SK-N-SH (cell line): ENCODE data around the gene AK5. TPM values are rescaled to one million over a fixed set of nuclear protein-coding genes. Genes with fewer than 3 reads are reported as not detected.

Experiments
- CTCF ChIA-PET: fragments of 300-600, 350-600 bp; formaldehyde crosslinking; extraction: SDS; loops from one replicate; lab custom pipeline; 2021; lab: Yijun Ruan, JAX
- POLR2A ChIA-PET: fragments of 350-600 bp; sonication (Branson Sonifier 250); formaldehyde crosslinking; extraction: SDS; loops from one replicate; lab custom pipeline; 2020; ENCODE audit warnings: antibody characterized with exemption, inconsistent platforms; lab: Yijun Ruan, JAX
- DNase-seq: peaks from one replicate; pipeline ENCODE4 v3.0.0; 2012
- H2AFZ ChIP-seq: fragments of 200-600 bp; sonication (generic); 2 replicates; pipeline ENCODE4 v1.8.1; 2016; ENCODE audit warnings: antibody characterized with exemption, mild to moderate bottlenecking, low read depth
- H3F3A ChIP-seq: fragments of 200-600 bp; sonication (generic); replicated peaks from 2 replicates; pipeline ENCODE3; 2016; ENCODE audit warnings: antibody characterized with exemption, mild to moderate bottlenecking; ENCODE audit not compliant: insufficient read depth
- H3K27ac ChIP-seq, 2 experiments: fragments of 200-500 bp in 1 of 2; fragments of 200-600 bp in 1 of 2; sonication (Bioruptor generic) in 1 of 2; sonication (generic), shearing (Covaris generic) in 1 of 2; 2 replicates each; pipeline versions ENCODE4 v1.5.1 to v1.6.1; 2014 to 2016; ENCODE audit warnings: low read depth in 2 of 2, inconsistent platforms in 1 of 2, low read length in 1 of 2, mild to moderate bottlenecking in 1 of 2, mixed read lengths in 1 of 2
- H3K27me3 ChIP-seq: fragments of 200-600 bp; sonication (generic), shearing (Covaris generic); 2 replicates; pipeline ENCODE4 v1.6.1; 2016; ENCODE audit warnings: mixed run types; ENCODE audit not compliant: insufficient read depth
- H3K36me3 ChIP-seq, 2 experiments: fragments of 200-500 bp in 1 of 2; fragments of 200-600 bp in 1 of 2; sonication (Bioruptor generic) in 1 of 2; sonication (generic) in 1 of 2; replicated peaks in 1 of 2; 2 replicates each; pipeline versions ENCODE3 to v1.5.1; 2014 to 2016; ENCODE audit warnings: low read length in 1 of 2, mild to moderate bottlenecking in 1 of 2; ENCODE audit not compliant: insufficient read depth in 2 of 2, control insufficient read depth in 1 of 2
- H3K4me1 ChIP-seq, 2 experiments: fragments of 200-500 bp in 1 of 2; fragments of 200-600 bp in 1 of 2; sonication (Bioruptor generic) in 1 of 2; sonication (generic), shearing (Covaris generic) in 1 of 2; 2 replicates each; pipeline versions ENCODE4 v1.5.1 to v1.6.1; 2014 to 2016; ENCODE audit warnings: low read depth in 1 of 2, low read length in 1 of 2, mixed run types in 1 of 2; ENCODE audit not compliant: insufficient read depth in 2 of 2, control insufficient read depth in 1 of 2
- H3K4me2 ChIP-seq: fragments of 200-600 bp; sonication (generic), shearing (Covaris generic); 2 replicates; pipeline ENCODE4 v1.6.1; 2017; ENCODE audit warnings: mixed run types
- H3K4me3 ChIP-seq, 2 experiments: fragments of 200-500 bp in 1 of 2; fragments of 200-600 bp in 1 of 2; sonication (Bioruptor generic) in 1 of 2; sonication (generic), shearing (Covaris generic) in 1 of 2; 2 replicates each; pipeline versions ENCODE4 v1.5.1 to v1.8.1; 2014 to 2016; ENCODE audit warnings: low read depth in 2 of 2, inconsistent platforms in 1 of 2, low read length in 1 of 2, mild to moderate bottlenecking in 1 of 2, mixed read lengths in 1 of 2, moderate library complexity in 1 of 2
- H3K79me2 ChIP-seq: fragments of 200-600 bp; sonication (generic); 2 replicates; pipeline ENCODE4 v1.8.1; 2017; ENCODE audit warnings: mild to moderate bottlenecking; ENCODE audit not compliant: insufficient read depth
- H3K9ac ChIP-seq: fragments of 200-600 bp; sonication (generic); 2 replicates; pipeline ENCODE4 v1.6.1; 2017; ENCODE audit warnings: mixed run types
- H3K9me2 ChIP-seq: fragments of 200-600 bp; sonication (generic); 2 replicates; pipeline ENCODE4 v1.6.1; 2017; ENCODE audit warnings: mixed run types
- H3K9me3 ChIP-seq: fragments of 200-600 bp; sonication (generic); 2 replicates; pipeline ENCODE4 v1.6.1; 2017; ENCODE audit warnings: mixed run types, mild to moderate bottlenecking, moderate library complexity
- H4K20me1 ChIP-seq: fragments of 200-600 bp; sonication (generic); 2 replicates; pipeline ENCODE4 v1.6.1; 2017; ENCODE audit warnings: mild to moderate bottlenecking, mixed run types; ENCODE audit not compliant: insufficient read depth
- CHD2 ChIP-seq: fragments of 150-350 bp; IDR thresholded peaks from 2 replicates; pipeline ENCODE4 v1.6.1; 2018; ENCODE audit warnings: low read length; ENCODE audit not compliant: partially characterized antibody
- ELF1 ChIP-seq: IDR thresholded peaks from 2 replicates; pipeline ENCODE4 v1.4.0; 2012
- EZH2phosphoT487 ChIP-seq: fragments of 200-600 bp; sonication (generic); IDR thresholded peaks from 2 replicates; pipeline ENCODE4 v1.6.1; 2017; ENCODE audit warnings: low read depth, mixed run types, mild to moderate bottlenecking, antibody characterized with exemption, moderate library complexity, borderline replicate concordance
- FOXJ3 ChIP-seq: sonication (generic); formaldehyde crosslinking; IDR thresholded peaks from 2 replicates; pipeline ENCODE4 v1.5.1; 2020; ENCODE audit warnings: mild to moderate bottlenecking, missing genetic modification reagents
- GATA2 ChIP-seq: sonication (generic); formaldehyde crosslinking; IDR thresholded peaks from 2 replicates; pipeline ENCODE4 v1.5.0; 2020; ENCODE audit warnings: mild to moderate bottlenecking, missing genetic modification reagents
- JUND ChIP-seq: IDR thresholded peaks from 2 replicates; pipeline ENCODE4 v1.4.0; 2012
- MEF2A ChIP-seq: IDR thresholded peaks from 2 replicates; pipeline ENCODE4 v1.4.0; 2012; ENCODE audit warnings: low read depth, borderline replicate concordance
- MXI1 ChIP-seq: IDR thresholded peaks from 2 replicates; pipeline ENCODE4 v1.6.1; 2012; ENCODE audit warnings: mild to moderate bottlenecking, low read depth, low read length, improper control_type of control experiment
- NFIC ChIP-seq: IDR thresholded peaks from 2 replicates; pipeline ENCODE4 v1.4.0; 2012; ENCODE audit warnings: borderline replicate concordance
- NRF1 ChIP-seq: IDR thresholded peaks from 2 replicates; pipeline ENCODE4 v1.6.1; 2012; ENCODE audit warnings: low read depth, mild to moderate bottlenecking, low read length
- POLR2AphosphoS5 ChIP-seq: IDR thresholded peaks from 2 replicates; pipeline ENCODE4 v1.6.1; 2012; ENCODE audit warnings: low read depth, low read length
- RAD21 ChIP-seq: IDR thresholded peaks from 2 replicates; pipeline ENCODE4 v1.6.1; 2012; ENCODE audit warnings: mild to moderate bottlenecking, low read length
- RCOR1 ChIP-seq: fragments of 150-350 bp; IDR thresholded peaks from 2 replicates; pipeline ENCODE4 v1.6.1; 2017; ENCODE audit warnings: antibody characterized with exemption, low read length
- RXRA ChIP-seq: IDR thresholded peaks from 2 replicates; pipeline ENCODE4 v1.4.0; 2012; ENCODE audit warnings: low read depth, mild to moderate bottlenecking, borderline replicate concordance
- SIN3A ChIP-seq: IDR thresholded peaks from 2 replicates; pipeline ENCODE4 v1.6.1; 2012; ENCODE audit warnings: low read depth, mild to moderate bottlenecking, low read length, moderate library complexity, borderline replicate concordance
- TAF1 ChIP-seq: IDR thresholded peaks from 2 replicates; pipeline ENCODE4 v1.6.1; 2012; ENCODE audit warnings: low read depth, mild to moderate bottlenecking, low read length, moderate library complexity, borderline replicate concordance
- WGBS: methylation state at CpG from one replicate; pipeline ENCODE4 v1.1.6; 2017; ENCODE audit warnings: low lambda C conversion rate; 5-methylcytosine and 5-hydroxymethylcytosine counted together
- polyA plus RNA-seq, 3 experiments: library from polyadenylated mRNA; depleted of rRNA; stranded (reverse); fragments of >200 nt; gene quantifications; 2 replicates each; pipeline ENCODE4 v1.2.3, GENCODE V29; 2012
- TF ChIP-seq, protein P1 (sequence below): IDR thresholded peaks from 2 replicates; pipeline ENCODE4 v1.4.0; 2012; ENCODE audit warnings: low read depth
- TF ChIP-seq, protein P2 (sequence below): fragments of 150-350 bp; IDR thresholded peaks from 2 replicates; pipeline ENCODE4 v1.6.1; 2017; ENCODE audit warnings: antibody characterized with exemption, low read length, low read depth, borderline replicate concordance
- TF ChIP-seq, protein P3 (sequence below): fragments of 200-600 bp; sonication (generic); IDR thresholded peaks from 2 replicates; pipeline ENCODE4 v1.6.1; 2017; ENCODE audit warnings: antibody characterized with exemption, mild to moderate bottlenecking, moderate library complexity
- TF ChIP-seq, protein P4 (sequence below): fragments of 150-350 bp; IDR thresholded peaks from 2 replicates; pipeline ENCODE4 v1.6.1; 2016; ENCODE audit warnings: mild to moderate bottlenecking, low read depth, low read length
- TF ChIP-seq, protein P5 (sequence below): IDR thresholded peaks from 2 replicates; pipeline ENCODE4 v1.4.0; 2012; ENCODE audit warnings: low read depth, borderline replicate concordance

Gene AK5
- polyA plus RNA-seq, 1 of the 3 experiments (the other 2 are of a cell fraction), result 22.9 TPM

DNA sequence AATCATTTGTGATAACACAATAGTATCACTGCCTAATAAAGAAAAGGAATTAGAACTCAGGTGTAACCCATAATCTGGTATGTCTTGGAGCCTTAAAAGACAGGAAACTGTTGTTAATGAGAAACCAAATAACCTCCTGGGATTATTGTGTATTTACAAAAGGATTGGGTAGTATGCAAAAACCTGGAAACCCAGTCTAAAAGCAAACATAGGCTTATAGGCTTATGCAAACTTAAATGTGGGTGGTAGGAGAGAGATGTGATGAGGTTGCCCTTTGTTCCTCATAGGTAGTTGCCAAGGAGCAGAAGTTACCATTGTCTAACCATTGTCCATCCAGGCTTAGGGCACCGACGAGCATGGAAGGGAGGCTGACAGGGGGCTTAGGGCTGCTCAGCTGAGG, 165.8 kb downstream of the AK5 start:
- H2AFZ ChIP-seq, result no peak overlapping the region
- peaks cover 0 to 4% of the 10 kb centered on the region in 2 experiments for H3K36me3 ChIP-seq
- H3K9ac ChIP-seq, result no peak overlapping the region
- TF ChIP-seq, protein P1, sequence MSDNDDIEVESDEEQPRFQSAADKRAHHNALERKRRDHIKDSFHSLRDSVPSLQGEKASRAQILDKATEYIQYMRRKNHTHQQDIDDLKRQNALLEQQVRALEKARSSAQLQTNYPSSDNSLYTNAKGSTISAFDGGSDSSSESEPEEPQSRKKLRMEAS, result no peak
- TF ChIP-seq CHD2 (no peak), RXRA (no peak), TAF1 (no peak), POLR2AphosphoS5 (no peak), NRF1 (no peak), NFIC (no peak), MXI1 (no peak), RAD21 (no peak), RCOR1 (no peak), GATA2 (CRISPR knock-in tag) (no peak), JUND (no peak)
- TF ChIP-seq, protein P2, sequence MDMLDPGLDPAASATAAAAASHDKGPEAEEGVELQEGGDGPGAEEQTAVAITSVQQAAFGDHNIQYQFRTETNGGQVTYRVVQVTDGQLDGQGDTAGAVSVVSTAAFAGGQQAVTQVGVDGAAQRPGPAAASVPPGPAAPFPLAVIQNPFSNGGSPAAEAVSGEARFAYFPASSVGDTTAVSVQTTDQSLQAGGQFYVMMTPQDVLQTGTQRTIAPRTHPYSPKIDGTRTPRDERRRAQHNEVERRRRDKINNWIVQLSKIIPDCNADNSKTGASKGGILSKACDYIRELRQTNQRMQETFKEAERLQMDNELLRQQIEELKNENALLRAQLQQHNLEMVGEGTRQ, result no peak
- TF ChIP-seq, protein P3, sequence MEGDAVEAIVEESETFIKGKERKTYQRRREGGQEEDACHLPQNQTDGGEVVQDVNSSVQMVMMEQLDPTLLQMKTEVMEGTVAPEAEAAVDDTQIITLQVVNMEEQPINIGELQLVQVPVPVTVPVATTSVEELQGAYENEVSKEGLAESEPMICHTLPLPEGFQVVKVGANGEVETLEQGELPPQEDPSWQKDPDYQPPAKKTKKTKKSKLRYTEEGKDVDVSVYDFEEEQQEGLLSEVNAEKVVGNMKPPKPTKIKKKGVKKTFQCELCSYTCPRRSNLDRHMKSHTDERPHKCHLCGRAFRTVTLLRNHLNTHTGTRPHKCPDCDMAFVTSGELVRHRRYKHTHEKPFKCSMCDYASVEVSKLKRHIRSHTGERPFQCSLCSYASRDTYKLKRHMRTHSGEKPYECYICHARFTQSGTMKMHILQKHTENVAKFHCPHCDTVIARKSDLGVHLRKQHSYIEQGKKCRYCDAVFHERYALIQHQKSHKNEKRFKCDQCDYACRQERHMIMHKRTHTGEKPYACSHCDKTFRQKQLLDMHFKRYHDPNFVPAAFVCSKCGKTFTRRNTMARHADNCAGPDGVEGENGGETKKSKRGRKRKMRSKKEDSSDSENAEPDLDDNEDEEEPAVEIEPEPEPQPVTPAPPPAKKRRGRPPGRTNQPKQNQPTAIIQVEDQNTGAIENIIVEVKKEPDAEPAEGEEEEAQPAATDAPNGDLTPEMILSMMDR, result no peak
- TF ChIP-seq, protein P4, sequence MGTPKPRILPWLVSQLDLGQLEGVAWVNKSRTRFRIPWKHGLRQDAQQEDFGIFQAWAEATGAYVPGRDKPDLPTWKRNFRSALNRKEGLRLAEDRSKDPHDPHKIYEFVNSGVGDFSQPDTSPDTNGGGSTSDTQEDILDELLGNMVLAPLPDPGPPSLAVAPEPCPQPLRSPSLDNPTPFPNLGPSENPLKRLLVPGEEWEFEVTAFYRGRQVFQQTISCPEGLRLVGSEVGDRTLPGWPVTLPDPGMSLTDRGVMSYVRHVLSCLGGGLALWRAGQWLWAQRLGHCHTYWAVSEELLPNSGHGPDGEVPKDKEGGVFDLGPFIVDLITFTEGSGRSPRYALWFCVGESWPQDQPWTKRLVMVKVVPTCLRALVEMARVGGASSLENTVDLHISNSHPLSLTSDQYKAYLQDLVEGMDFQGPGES, result no peak
- no peak overlapping the region for H3K27ac ChIP-seq
- no peaks in the 10 kb centered on the region for H3K79me2 ChIP-seq
- no peaks in the 10 kb centered on the region for H4K20me1 ChIP-seq
- peaks cover 0 to 11% of the 10 kb centered on the region in 2 experiments; a peak in 2 of 4 replicates for H3K4me1 ChIP-seq
- H3K27me3 ChIP-seq, result no peaks in the 10 kb centered on the region
- no CpG with 5 or more reads among the region's 2 CpGs for WGBS
- CTCF ChIA-PET, result no interaction called here
- H3K9me3 ChIP-seq, result peaks cover 5% of the 10 kb centered on the region; the same call in 1 of the 2 replicates
- H3F3A ChIP-seq, result peaks cover 12% of the 10 kb centered on the region
- H3K4me2 ChIP-seq, result no peak overlapping the region
- no peak overlapping the region for H3K4me3 ChIP-seq
- H3K9me2 ChIP-seq, result no peaks in the 10 kb centered on the region
- POLR2A ChIA-PET, result no interaction called here
- no peak for DNase-seq

DNA sequence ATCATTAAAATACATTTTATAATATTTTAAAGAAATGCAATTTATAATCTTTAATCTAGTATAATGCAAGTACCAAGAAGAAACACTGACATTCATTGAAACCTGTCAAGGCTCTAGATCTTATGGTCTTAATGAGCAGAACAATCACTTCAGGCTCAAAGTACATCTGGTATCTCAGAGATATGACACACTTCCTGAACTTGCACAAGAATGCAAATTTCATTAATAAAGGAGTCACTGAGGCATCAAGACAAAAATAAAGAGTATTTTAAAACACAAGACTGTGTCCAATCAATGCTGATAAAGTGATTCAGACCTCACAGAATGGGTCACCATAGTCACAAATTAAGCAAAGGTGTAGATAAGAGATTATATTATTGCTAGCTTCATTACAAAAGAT, 178.1 kb downstream of the AK5 start:
- DNase-seq, result no peak
- H3K4me1 ChIP-seq, result no peaks in the 10 kb centered on the region; a peak in 2 of 4 replicates
- ChIA-PET CTCF (no interaction called here), POLR2A (no interaction called here)
- no peaks in the 10 kb centered on the region for H3K9me3 ChIP-seq
- no peak overlapping the region for H3K4me2 ChIP-seq
- H3F3A ChIP-seq, result no peaks in the 10 kb centered on the region
- H3K36me3 ChIP-seq, result no peaks in the 10 kb centered on the region
- H3K27me3 ChIP-seq, result no peaks in the 10 kb centered on the region
- no peak overlapping the region for H3K27ac ChIP-seq
- H3K79me2 ChIP-seq, result no peaks in the 10 kb centered on the region
- no peak overlapping the region for H3K9ac ChIP-seq
- H3K4me3 ChIP-seq, result no peak overlapping the region
- H3K9me2 ChIP-seq, result no peaks in the 10 kb centered on the region
- H4K20me1 ChIP-seq, result no peaks in the 10 kb centered on the region
- H2AFZ ChIP-seq, result no peak overlapping the region
- TF ChIP-seq NRF1 (no peak), EZH2phosphoT487 (no peak), NFIC (no peak), CHD2 (no peak), FOXJ3 (CRISPR knock-in tag) (no peak), SIN3A (no peak), MXI1 (no peak), ELF1 (no peak), MEF2A (no peak), POLR2AphosphoS5 (no peak)
- TF ChIP-seq, protein P1, result no peak
- TF ChIP-seq, protein P5, sequence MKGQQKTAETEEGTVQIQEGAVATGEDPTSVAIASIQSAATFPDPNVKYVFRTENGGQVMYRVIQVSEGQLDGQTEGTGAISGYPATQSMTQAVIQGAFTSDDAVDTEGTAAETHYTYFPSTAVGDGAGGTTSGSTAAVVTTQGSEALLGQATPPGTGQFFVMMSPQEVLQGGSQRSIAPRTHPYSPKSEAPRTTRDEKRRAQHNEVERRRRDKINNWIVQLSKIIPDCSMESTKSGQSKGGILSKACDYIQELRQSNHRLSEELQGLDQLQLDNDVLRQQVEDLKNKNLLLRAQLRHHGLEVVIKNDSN, result no peak
